Mammary epithelial cell (primary cell): ENCODE results near the gene METRN.

Experiments
- EZH2 ChIP-seq: IDR thresholded peaks from 2 replicates; pipeline ENCODE4 v1.6.1; 2012; ENCODE audit warnings: low read length, inconsistent platforms, borderline replicate concordance
- TF ChIP-seq, protein P1 (sequence below), 2 donors: IDR thresholded peaks in 1 of 2; conservative IDR thresholded peaks in 1 of 2; 2 replicates each; pipeline ENCODE4 v1.5.1; 2011 to 2012; ENCODE audit warnings: inconsistent platforms in 2 of 2, low read length in 2 of 2, mild to moderate bottlenecking in 2 of 2, control low read depth in 1 of 2, low read depth in 1 of 2; ENCODE audit not compliant: insufficient read depth in 1 of 2; ENCODE audit errors: extremely low read depth in 1 of 2

DNA sequence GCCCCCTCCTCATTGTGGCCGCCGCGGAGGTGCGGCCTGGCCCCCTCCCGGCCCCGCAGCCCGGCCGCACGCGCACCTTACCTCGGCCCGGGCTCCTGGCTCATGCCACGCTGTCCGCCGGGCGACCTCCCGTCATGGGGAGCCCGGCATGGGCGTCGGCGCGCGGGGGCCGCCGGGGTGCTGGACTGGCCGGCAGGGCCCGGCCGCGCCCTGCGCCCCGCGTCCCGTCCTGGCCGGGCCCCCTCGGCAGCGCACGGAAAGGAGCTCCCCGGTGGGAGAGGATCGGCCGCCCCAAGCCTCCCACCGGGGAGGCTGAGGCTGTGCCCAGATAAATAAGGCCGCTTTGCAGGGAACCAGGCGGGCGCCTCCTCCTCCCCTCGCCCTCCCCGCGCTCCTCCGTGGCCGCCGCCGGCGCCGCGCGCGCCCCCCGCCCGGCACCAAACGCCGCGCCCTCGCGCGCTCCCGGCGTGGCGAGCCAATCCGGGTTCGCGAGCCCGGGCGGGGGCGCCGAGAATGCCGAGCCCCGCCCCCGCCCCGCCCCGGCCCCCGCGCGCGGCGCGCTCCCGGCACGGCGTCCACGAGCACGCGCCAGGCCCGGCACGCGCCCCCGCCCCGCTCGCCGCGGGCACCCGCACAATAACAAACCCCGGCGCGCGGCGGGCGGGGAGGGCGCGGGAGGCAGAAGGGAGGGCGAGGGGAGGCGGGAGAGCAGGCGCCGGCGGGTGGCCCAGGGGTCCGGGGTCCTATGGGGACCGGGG is 9.3 kb upstream of the METRN start, which contains the start of gene FBXL16:
- TF ChIP-seq, protein P1, sequence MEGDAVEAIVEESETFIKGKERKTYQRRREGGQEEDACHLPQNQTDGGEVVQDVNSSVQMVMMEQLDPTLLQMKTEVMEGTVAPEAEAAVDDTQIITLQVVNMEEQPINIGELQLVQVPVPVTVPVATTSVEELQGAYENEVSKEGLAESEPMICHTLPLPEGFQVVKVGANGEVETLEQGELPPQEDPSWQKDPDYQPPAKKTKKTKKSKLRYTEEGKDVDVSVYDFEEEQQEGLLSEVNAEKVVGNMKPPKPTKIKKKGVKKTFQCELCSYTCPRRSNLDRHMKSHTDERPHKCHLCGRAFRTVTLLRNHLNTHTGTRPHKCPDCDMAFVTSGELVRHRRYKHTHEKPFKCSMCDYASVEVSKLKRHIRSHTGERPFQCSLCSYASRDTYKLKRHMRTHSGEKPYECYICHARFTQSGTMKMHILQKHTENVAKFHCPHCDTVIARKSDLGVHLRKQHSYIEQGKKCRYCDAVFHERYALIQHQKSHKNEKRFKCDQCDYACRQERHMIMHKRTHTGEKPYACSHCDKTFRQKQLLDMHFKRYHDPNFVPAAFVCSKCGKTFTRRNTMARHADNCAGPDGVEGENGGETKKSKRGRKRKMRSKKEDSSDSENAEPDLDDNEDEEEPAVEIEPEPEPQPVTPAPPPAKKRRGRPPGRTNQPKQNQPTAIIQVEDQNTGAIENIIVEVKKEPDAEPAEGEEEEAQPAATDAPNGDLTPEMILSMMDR (conservative IDR thresholded peaks at IDR 0.05 in 1 of 2, IDR thresholded peaks at IDR 0.05 in 1 of 2; ENCODE audit: extremely low read depth in 1 of 2, insufficient read depth in 1 of 2, low read depth in 1 of 2, low read length in 2 of 2), result no peak
- TF ChIP-seq EZH2, result no peak
